ENCODE measurements around the gene FAH. TPM values are rescaled to one million over a fixed set of nuclear protein-coding genes. Genes with fewer than 3 reads are reported as not detected.
A peak's percentile ranks its signal among the peaks of the same experiment; 100 is the strongest.

The FAH gene
- total and polyA plus RNA-seq, 9 of the 15 experiments (the other 6 are each of a cell fraction or from before 2014, with no cell fraction given) = 66.8 to 310 (median 103) TPM

- TF ChIP-seq REST (IDR thresholded peaks at IDR 0.05; ENCODE audit: borderline replicate concordance) (peak; percentile 84), REST (CRISPR knock-in tag; IDR thresholded peaks at IDR 0.05; ENCODE audit: low read depth) (no peak), ZEB2 (IDR thresholded peaks at IDR 0.05) (peak; percentile 54; the same call in 1 of the 2 replicates), ZNF212 (CRISPR knock-in tag; IDR thresholded peaks at IDR 0.05) (no peak), IRF9 (tag; IDR thresholded peaks at IDR 0.05) (peak; percentile 57; the same call in 1 of the 2 replicates), DEAF1 (CRISPR knock-in tag; IDR thresholded peaks at IDR 0.05) (peak; percentile 72), TFAP4 (CRISPR knock-in tag; IDR thresholded peaks at IDR 0.05; ENCODE audit: borderline replicate concordance) (peak; percentile 57; the same call in 1 of the 2 replicates), STAG1 (CRISPR knock-in tag; IDR thresholded peaks at IDR 0.05; ENCODE audit: borderline replicate concordance) (peak; percentile 84; the same call in 1 of the 2 replicates), CTCF (IDR thresholded peaks at IDR 0.05 in 2 of 3, conservative IDR thresholded peaks at IDR 0.05 in 1 of 3; ENCODE audit: insufficient read depth in 2 of 3, low read depth in 1 of 3, low read length in 3 of 3) (peak; percentile 84 to 88 (median 85)), YY1 (IDR thresholded peaks at IDR 0.05; ENCODE audit: borderline replicate concordance in 1 of 3, control insufficient read depth in 1 of 3, extremely low read depth in 1 of 3, insufficient read depth in 3 of 3, insufficient read length in 1 of 3, insufficient replicate concordance in 2 of 3, low read depth in 1 of 3, low read length in 2 of 3) (peak in 1 of 3 experiments; percentile 43), TAF1 (IDR thresholded peaks at IDR 0.05; ENCODE audit: control insufficient read depth, extremely low read depth, insufficient read depth, low read length, severe bottlenecking) (peak; percentile 17)
Observed at GRCh38 chr15:80173022-80173759, 20.4 kb downstream of the FAH start (continued).

Data from K562 (cell line).